ENCODE data around the gene PROS1. TPM values are rescaled to one million over a fixed set of nuclear protein-coding genes. Genes with fewer than 3 reads are reported as not detected.

PROS1 gene
- total and polyA plus RNA-seq, 9 of the 15 experiments (the other 6 are each of a cell fraction or from before 2014, with no cell fraction given), result 5.5 to 50.5 (median 22.7) TPM

DNA sequence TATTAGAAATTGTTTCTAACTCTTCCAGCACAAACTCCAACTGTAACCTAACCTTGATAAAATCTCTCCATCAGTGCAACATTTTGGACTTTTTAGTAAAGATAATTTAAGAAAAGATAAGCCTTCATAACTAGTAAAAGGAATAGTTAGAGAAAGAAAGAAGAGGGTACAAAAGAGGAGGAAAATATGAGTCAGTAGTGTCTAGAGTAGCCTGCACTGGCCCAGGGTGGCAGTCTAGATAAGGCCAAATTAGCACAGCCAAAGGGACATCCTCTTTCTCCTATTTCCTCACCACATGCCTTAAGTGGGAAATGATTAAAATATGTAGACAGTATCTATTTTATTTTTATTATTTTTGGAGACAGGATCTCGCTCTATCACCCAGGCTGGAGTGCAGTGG, 3.7 kb downstream of the PROS1 start:
- Histone ChIP-seq H3K4me2 (ENCODE audit: insufficient read depth, low read length) (peak overlapping the region; percentile 15), H2AFZ (ENCODE audit: low read depth, low read length) (no peak overlapping the region), H3K27ac (ENCODE audit: extremely low read depth, low read depth, low read length) (no peak overlapping the region; the same call in 2 of the 3 replicates), H3K4me3 (no peak overlapping the region), H3K36me3 (ENCODE audit: control insufficient read depth, insufficient read depth, low read length) (peaks cover 13% of the 10 kb centered on the region; the same call in 1 of the 3 replicates), H3K27me3 (ENCODE audit: control insufficient read depth in 2 of 2, insufficient read depth in 2 of 2, low read length in 2 of 2) (no peaks in the 10 kb centered on the region), H3K79me2 (ENCODE audit: control insufficient read depth, insufficient read depth, low read length) (peaks cover 38% of the 10 kb centered on the region), H3K9me3 (replicated peaks; ENCODE audit: control insufficient read depth, insufficient read depth, low read depth, low read length) (no peaks in the 10 kb centered on the region), H4K20me1 (replicated peaks; ENCODE audit: control insufficient read depth, insufficient read depth, low read length) (no peaks in the 10 kb centered on the region), H3K9ac (ENCODE audit: insufficient read depth in 1 of 2, low read depth in 2 of 2, low read length in 2 of 2) (no peak overlapping the region), H3K9me1 (ENCODE audit: control insufficient read depth, insufficient read depth, low read length) (no peaks in the 10 kb centered on the region), H3K4me1 (replicated peaks in 1 of 2; ENCODE audit: control insufficient read depth in 2 of 2, insufficient read depth in 2 of 2, low read length in 2 of 2) (peaks cover 2 to 19% of the 10 kb centered on the region in 2 experiments; a peak in 4 of 5 replicates)
- WGBS (ENCODE audit: insufficient coverage, low coverage, missing lambda C conversion rate), result 43% methylated on average over 1 of the region's 1 CpG
- intact Hi-C loops (cut with micrococcal nuclease) (no loop called here), in situ Hi-C loops (cut with MboI) (no loop called here)
- peak in 2 of 4 experiments; percentile 36 to 59 for DNase-seq (ENCODE audit: extremely low read depth in 1 of 4, low spot score in 3 of 4)
- ChIA-PET POLR2A (interaction anchor here (0.5 to 1.0 kb wide), 4 partner anchors 10 to 229 kb away, joined by 3 read pairs; partner anchors contain the start of gene ARL13B), CTCF (ENCODE audit: low intra/inter-chr PET ratio) (no interaction called here)
- ATAC-seq, result peak; percentile 28; the same call in 1 of the 3 replicates
- BruUV-seq (replicated peaks), result no TSS peak
- FAIRE-seq, result peak; percentile 52
- TF ChIP-seq CBFA2T3 (IDR thresholded peaks at IDR 0.05) (peak; percentile 36), RBFOX2 (IDR thresholded peaks at IDR 0.05; ENCODE audit: low read depth, low read length) (no peak), CTCFL (IDR thresholded peaks at IDR 0.05; ENCODE audit: borderline replicate concordance, insufficient read depth, low read depth, low read length, poor library complexity, severe bottlenecking) (no peak), ZFX (CRISPR knock-in tag; IDR thresholded peaks at IDR 0.05) (0 out of 2 replicates have a peak, but pooled peaks have one; percentile 2), GTF2A2 (tag; IDR thresholded peaks at IDR 0.05) (no peak), SMAD3 (CRISPR knock-in tag; conservative IDR thresholded peaks at IDR 0.05) (no peak), ZNF655 (CRISPR knock-in tag; IDR thresholded peaks at IDR 0.05) (no peak), ESRRA (IDR thresholded peaks at IDR 0.05; ENCODE audit: borderline replicate concordance, low read depth) (no peak), ZNF324 (CRISPR knock-in tag; IDR thresholded peaks at IDR 0.05) (no peak), KLF13 (tag; IDR thresholded peaks at IDR 0.05; ENCODE audit: borderline replicate concordance, low read depth) (no peak), STAT5B (CRISPR knock-in tag; IDR thresholded peaks at IDR 0.05) (no peak), NFATC3 (IDR thresholded peaks at IDR 0.05) (peak; percentile 92), GTF2F1 (IDR thresholded peaks at IDR 0.05; ENCODE audit: low read depth, low read length) (no peak), ZNF3 (CRISPR knock-in tag; IDR thresholded peaks at IDR 0.05) (no peak), SMARCE1 (IDR thresholded peaks at IDR 0.05) (peak; percentile 85), SPI1 (IDR thresholded peaks at IDR 0.05; ENCODE audit: borderline replicate concordance, low read depth, low read length) (peak; percentile 27; the same call in 1 of the 2 replicates), JUND (IDR thresholded peaks at IDR 0.05; ENCODE audit: borderline replicate concordance, low read depth, low read length) (peak; percentile 79), JUND (tag; IDR thresholded peaks at IDR 0.05; ENCODE audit: borderline replicate concordance, low read depth, low read length) (peak; percentile 77; the same call in 2 of the 3 replicates)
- TF ChIP-seq, protein P1, sequence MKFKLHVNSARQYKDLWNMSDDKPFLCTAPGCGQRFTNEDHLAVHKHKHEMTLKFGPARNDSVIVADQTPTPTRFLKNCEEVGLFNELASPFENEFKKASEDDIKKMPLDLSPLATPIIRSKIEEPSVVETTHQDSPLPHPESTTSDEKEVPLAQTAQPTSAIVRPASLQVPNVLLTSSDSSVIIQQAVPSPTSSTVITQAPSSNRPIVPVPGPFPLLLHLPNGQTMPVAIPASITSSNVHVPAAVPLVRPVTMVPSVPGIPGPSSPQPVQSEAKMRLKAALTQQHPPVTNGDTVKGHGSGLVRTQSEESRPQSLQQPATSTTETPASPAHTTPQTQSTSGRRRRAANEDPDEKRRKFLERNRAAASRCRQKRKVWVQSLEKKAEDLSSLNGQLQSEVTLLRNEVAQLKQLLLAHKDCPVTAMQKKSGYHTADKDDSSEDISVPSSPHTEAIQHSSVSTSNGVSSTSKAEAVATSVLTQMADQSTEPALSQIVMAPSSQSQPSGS (CRISPR knock-in tag; IDR thresholded peaks at IDR 0.05), result no peak

All from K562 (cell line).